ENCODE results near the gene HSPA1B. TPM values are rescaled to one million over a fixed set of nuclear protein-coding genes. Genes with fewer than 3 reads are reported as not detected.
"Not testable (repeated sequence)": the region's sequence is repeated elsewhere in the genome, so short reads cannot be mapped to it uniquely, and the experiment has no call there.

Gene HSPA1B
- total RNA-seq, 1 donor: 303 TPM

GRCh38 chr6:31823592-31824196, 3.8 kb upstream of the HSPA1B start:
- DNase-seq (ENCODE audit: low read depth in 2 of 3, low spot score in 2 of 3): not testable (repeated sequence)

GRCh38 chr6:31825553-31825952, 2.0 kb upstream of the HSPA1B start:
- DNase-seq (ENCODE audit: low read depth in 2 of 3, low spot score in 2 of 3): no peak

GRCh38 chr6:31826793-31827285, 699 bp upstream of the HSPA1B start:
- DNase-seq (ENCODE audit: low read depth in 2 of 3, low spot score in 2 of 3): no peak

- peak in 1 of 3 donors; percentile 77 for DNase-seq (ENCODE audit: low read depth in 2 of 3, low spot score in 2 of 3)
Measured at GRCh38 chr6:31829633-31830283, 2.2 kb downstream of the HSPA1B start.

GRCh38 chr6:31830886-31831335, 3.4 kb downstream of the HSPA1B start:
- DNase-seq (ENCODE audit: low read depth in 2 of 3, low spot score in 2 of 3): no peak

- no peak for DNase-seq (ENCODE audit: low read depth in 2 of 3, low spot score in 2 of 3)
Measured at GRCh38 chr6:31831350-31832215, 4.0 kb downstream of the HSPA1B start.

- DNase-seq (ENCODE audit: low read depth in 2 of 3, low spot score in 2 of 3): peak; percentile 74 to 88 (median 76)
Measured at GRCh38 chr6:31834367-31835250, 7.1 kb downstream of the HSPA1B start.

- no peak for DNase-seq (ENCODE audit: low read depth in 2 of 3, low spot score in 2 of 3)
Measured at GRCh38 chr6:31836047-31836473, 8.5 kb downstream of the HSPA1B start.

GRCh38 chr6:31836474-31837368, 9.2 kb downstream of the HSPA1B start:
- DNase-seq (ENCODE audit: low read depth in 2 of 3, low spot score in 2 of 3): peak in 1 of 3 donors; percentile 43

- DNase-seq (ENCODE audit: low read depth in 2 of 3, low spot score in 2 of 3): no peak
Measured at GRCh38 chr6:31837369-31838113, 10.0 kb downstream of the HSPA1B start.

- not testable (repeated sequence) for DNase-seq (ENCODE audit: low read depth in 2 of 3, low spot score in 2 of 3)
Measured at GRCh38 chr6:31838114-31838553, 10.6 kb downstream of the HSPA1B start.

- DNase-seq (ENCODE audit: low read depth in 2 of 3, low spot score in 2 of 3): no peak
Measured at GRCh38 chr6:31838968-31839367, 11.4 kb downstream of the HSPA1B start.

- DNase-seq (ENCODE audit: low read depth in 2 of 3, low spot score in 2 of 3): not testable (repeated sequence)
Measured at GRCh38 chr6:31839779-31840126, 12.2 kb downstream of the HSPA1B start.

GRCh38 chr6:31842053-31842452, 14.5 kb downstream of the HSPA1B start:
- DNase-seq (ENCODE audit: low read depth in 2 of 3, low spot score in 2 of 3): no peak

- DNase-seq (ENCODE audit: low read depth in 2 of 3, low spot score in 2 of 3): no peak
Measured at GRCh38 chr6:31844507-31844906, 17.0 kb downstream of the HSPA1B start.

GRCh38 chr6:31847276-31847978, 19.9 kb downstream of the HSPA1B start:
- DNase-seq (ENCODE audit: low read depth in 2 of 3, low spot score in 2 of 3): no peak

GRCh38 chr6:31850765-31851484, 23.4 kb downstream of the HSPA1B start:
- no peak for DNase-seq (ENCODE audit: low read depth in 2 of 3, low spot score in 2 of 3)

Measured in hematopoietic multipotent progenitor cell (in vitro differentiated cells).